Motor neuron (in vitro differentiated cells): ENCODE data around the gene FOXN3. TPM values are rescaled to one million over a fixed set of nuclear protein-coding genes. Genes with fewer than 3 reads are reported as not detected.
"Not testable (repeated sequence)": the region's sequence is repeated elsewhere in the genome, so short reads cannot be mapped to it uniquely, and the experiment has no call there.

Experiments
- ATAC-seq, 8 experiments: fragments of 200-7000 bp; cut with Tn5 transposase; replicated peaks in 6 of 8; 2 replicates each; pipeline ENCODE4 v1.8.0; 2021; ENCODE audit warnings: mild to moderate bottlenecking in 8 of 8, moderate library complexity in 8 of 8
- H3K27ac ChIP-seq, 2 donors: fragments of 250-450 bp; sonication (Bioruptor Pico); 2 replicates each; pipeline ENCODE4 v1.9.0; 2021; ENCODE audit warnings: antibody characterized with exemption in 2 of 2, mild to moderate bottlenecking in 2 of 2, moderate library complexity in 1 of 2
- H3K4me1 ChIP-seq, 2 donors: fragments of 250-450 bp; sonication (Bioruptor Pico); replicated peaks in 1 of 2; 2 replicates each; pipeline ENCODE4 v1.6.1; 2021; ENCODE audit warnings: antibody characterized with exemption in 2 of 2, mild to moderate bottlenecking in 2 of 2, moderate library complexity in 1 of 2
- H3K4me3 ChIP-seq, 5 donors: fragments of 250-450 bp; sonication (Bioruptor Pico); 2 replicates each; pipeline ENCODE4 v1.9.0; 2021; ENCODE audit warnings: antibody characterized with exemption in 5 of 5, mild to moderate bottlenecking in 5 of 5, moderate library complexity in 4 of 5
- WGBS, 10 experiments: fragments of 450-650 bp; shearing (Covaris generic); methylation state at CpG; one replicate each; pipeline ENCODE4 v1.0.0; 2022; 5-methylcytosine and 5-hydroxymethylcytosine counted together
- in situ Hi-C, 9 experiments: fragments of 400-800 bp; cut with MboI; loops; one replicate each; pipeline ENCODE4 v1.15.0; 2021; ENCODE audit warnings: low sequenced_read_pairs in 9 of 9, low pct_unique_long_range_greater_than_20kb in 2 of 9; ENCODE audit not compliant: unreplicated experiment in 9 of 9
- total RNA-seq, 8 experiments: library from RNA; unstranded; fragments of 300-600 nt; gene quantifications; 2 replicates each; pipeline versions ENCODE4 v1.2.3 to v1.2.4, GENCODE V29; 2022

Gene FOXN3
- total RNA-seq, 8 experiments from 2014 or later = 20.2 to 75.8 (median 26.8) TPM

- H3K4me3 ChIP-seq = no peak overlapping the region
- in situ Hi-C loops = no loop called here
- H3K27ac ChIP-seq = no peak overlapping the region
- WGBS, 10 experiments = 57 to 100% (median 79%) methylated on average over 1 to 3 of the region's 4 CpGs; no CpG with 5 or more reads in 2 of the 10 experiments
- H3K4me1 ChIP-seq = peaks cover 6 to 13% of the 10 kb centered on the region in 2 donors
- no peak for ATAC-seq
These were observed 199.1 kb downstream of the FOXN3 start for GRCh38 chr14:89217891-89218290.

- no peak for ATAC-seq
- Histone ChIP-seq H3K4me3 (no peak overlapping the region), H3K27ac (no peak overlapping the region), H3K4me1 (peaks cover 2 to 4% of the 10 kb centered on the region in 2 donors)
- 22 to 97% (median 74%) methylated on average over 1 to 7 of the region's 7 CpGs for WGBS, 10 experiments
- in situ Hi-C loops = no loop called here
These were observed 201.5 kb downstream of the FOXN3 start for GRCh38 chr14:89215531-89215930.

- no peaks in the 10 kb centered on the region for H3K4me1 ChIP-seq
- no peak for ATAC-seq
- in situ Hi-C loops = no loop called here
- no peak overlapping the region for H3K4me3 ChIP-seq
- no peak overlapping the region for H3K27ac ChIP-seq
These were observed 201.9 kb downstream of the FOXN3 start for GRCh38 chr14:89215114-89215513.

GRCh38 chr14:89214221-89214965, 202.6 kb downstream of the FOXN3 start:
- Histone ChIP-seq H3K4me1 (peaks cover 0 to 1% of the 10 kb centered on the region in 2 donors), H3K4me3 (no peak overlapping the region), H3K27ac (no peak overlapping the region)
- in situ Hi-C loops = no loop called here
- ATAC-seq = peak in 3 of 8 experiments; percentile 47 to 96 (median 74)
- WGBS, 10 experiments = 34 to 88% (median 82%) methylated on average over 2 to 11 of the region's 14 CpGs

GRCh38 chr14:89212386-89213235, 204.4 kb downstream of the FOXN3 start:
- WGBS, 10 experiments = 50 to 100% (median 90%) methylated on average over 1 to 3 of the region's 6 CpGs; no CpG with 5 or more reads in 3 of the 10 experiments
- H3K27ac ChIP-seq = no peak overlapping the region
- no peak for ATAC-seq

GRCh38 chr14:89209558-89209957, 207.5 kb downstream of the FOXN3 start:
- ATAC-seq = peak in 5 of 8 experiments; percentile 40 to 79 (median 68)
- in situ Hi-C loops = no loop called here
- 13 to 100% (median 56%) methylated on average over 1 to 3 of the region's 3 CpGs; no CpG with 5 or more reads in 1 of the 10 experiments for WGBS, 10 experiments
- Histone ChIP-seq H3K4me3 (no peak overlapping the region), H3K4me1 (peaks cover 10 to 28% of the 10 kb centered on the region in 2 donors), H3K27ac (no peak overlapping the region)

More at GRCh38 chr14:89212386-89213235, 204.4 kb downstream of the FOXN3 start:
- in situ Hi-C loops = no loop called here
- Histone ChIP-seq H3K4me3 (no peak overlapping the region), H3K4me1 (peaks cover 6 to 19% of the 10 kb centered on the region in 2 donors)

GRCh38 chr14:89207925-89208328, 209.1 kb downstream of the FOXN3 start:
- peaks cover 10 to 28% of the 10 kb centered on the region in 2 donors for H3K4me1 ChIP-seq
- in situ Hi-C loops = no loop called here
- ATAC-seq = peak in 4 of 8 experiments; percentile 18 to 52 (median 47)
- no peak overlapping the region for H3K4me3 ChIP-seq
- no peak overlapping the region for H3K27ac ChIP-seq
- 33 to 100% (median 86%) methylated on average over 1 to 3 of the region's 7 CpGs; no CpG with 5 or more reads in 3 of the 10 experiments for WGBS, 10 experiments

GRCh38 chr14:89206389-89207031, 210.5 kb downstream of the FOXN3 start:
- Histone ChIP-seq H3K27ac (no peak overlapping the region), H3K4me1 (peaks cover 10 to 28% of the 10 kb centered on the region in 2 donors), H3K4me3 (no peak overlapping the region)
- in situ Hi-C loops = no loop called here
- 15 to 95% (median 91%) methylated on average over 8 to 17 of the region's 17 CpGs for WGBS, 10 experiments
- ATAC-seq = peak in 2 of 8 experiments; percentile 29 to 73

GRCh38 chr14:89205137-89205740, 211.8 kb downstream of the FOXN3 start:
- H3K4me1 ChIP-seq = peaks cover 10 to 28% of the 10 kb centered on the region in 2 donors
- no peak overlapping the region for H3K4me3 ChIP-seq
- in situ Hi-C loops = no loop called here
- peak in 1 of 8 experiments; percentile 39 for ATAC-seq
- no peak overlapping the region for H3K27ac ChIP-seq
- WGBS, 10 experiments = 35 to 100% (median 100%) methylated on average over 1 to 6 of the region's 18 CpGs; no CpG with 5 or more reads in 3 of the 10 experiments

GRCh38 chr14:89202413-89203190, 214.4 kb downstream of the FOXN3 start:
- no peak overlapping the region for H3K27ac ChIP-seq
- ATAC-seq = peak in 2 of 8 experiments; percentile 41 to 50
- in situ Hi-C loops = no loop called here
- H3K4me3 ChIP-seq = no peak overlapping the region
- H3K4me1 ChIP-seq = peaks cover 7 to 13% of the 10 kb centered on the region in 2 donors
- 33 to 85% (median 80%) methylated on average over 2 to 10 of the region's 10 CpGs; no CpG with 5 or more reads in 3 of the 10 experiments for WGBS, 10 experiments

- no peak overlapping the region for H3K4me3 ChIP-seq
- ATAC-seq = no peak
- no peak overlapping the region for H3K27ac ChIP-seq
- H3K4me1 ChIP-seq = peaks cover 3 to 4% of the 10 kb centered on the region in 2 donors
- in situ Hi-C loops = no loop called here
- WGBS, 10 experiments = 0 to 100% (median 100%) methylated on average over 1 to 3 of the region's 4 CpGs; no CpG with 5 or more reads in 4 of the 10 experiments
These were observed 215.4 kb downstream of the FOXN3 start for GRCh38 chr14:89201645-89202044.

- H3K4me1 ChIP-seq, ATAC-seq, in situ Hi-C loops, H3K4me3 ChIP-seq, H3K27ac ChIP-seq: not testable (repeated sequence)
- WGBS, 10 experiments = 50 to 100% (median 96%) methylated on average over 1 to 3 of the region's 3 CpGs; no CpG with 5 or more reads in 3 of the 10 experiments
These were observed 217.7 kb downstream of the FOXN3 start for GRCh38 chr14:89199357-89199756.
